GM18502 (cell line): ENCODE data around the gene MRPL22.
"Not testable (repeated sequence)": the region's sequence is repeated elsewhere in the genome, so short reads cannot be mapped to it uniquely, and the experiment has no call there.

Source experiments
- ATAC-seq: cut with Tn5 transposase; IDR thresholded peaks from one replicate; pipeline ENCODE4 v1.9.1; 2021; ENCODE audit warnings: mild to moderate bottlenecking; ENCODE audit not compliant: unreplicated experiment, poor library complexity

The MRPL22 gene

DNA sequence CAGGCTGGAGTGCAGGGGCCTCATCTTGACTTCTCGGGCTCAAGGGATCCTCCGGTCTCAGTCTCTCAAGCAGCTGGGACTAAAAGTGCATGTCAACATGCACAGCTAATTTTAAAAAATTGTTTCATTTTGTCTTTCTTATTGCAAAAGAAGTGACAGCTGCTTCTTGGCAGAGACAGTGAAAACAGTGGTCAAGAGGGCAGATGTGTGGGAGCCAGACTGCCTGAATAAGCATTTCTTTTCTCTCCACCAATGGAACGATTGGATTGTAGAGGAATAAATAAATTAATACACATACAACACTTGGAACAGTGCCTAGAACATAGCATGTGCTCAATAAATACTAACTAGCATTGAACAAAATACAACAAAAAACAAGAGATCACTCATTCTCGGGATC is 45.3 kb downstream of the MRPL22 start:
- ATAC-seq: no peak

DNA sequence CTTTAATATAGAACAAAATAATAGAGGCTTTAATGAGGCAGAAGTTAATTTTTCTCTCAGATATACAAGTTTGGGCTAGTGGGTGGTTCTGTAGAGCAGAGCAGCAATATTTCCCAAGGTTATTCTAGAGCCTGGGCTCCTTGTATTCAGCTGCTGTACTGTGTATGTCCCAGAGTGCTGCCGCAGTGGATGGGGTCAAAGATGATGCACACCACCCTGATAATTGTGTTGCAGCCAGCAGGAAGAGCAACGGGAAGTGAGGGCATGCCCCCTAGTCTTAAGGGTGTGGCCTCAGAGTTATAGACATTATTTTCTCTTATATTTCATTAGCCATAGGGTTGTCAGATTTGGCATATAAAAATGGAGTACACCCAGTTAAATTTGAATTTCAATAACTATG is 48.8 kb downstream of the MRPL22 start:
- no peak for ATAC-seq

DNA sequence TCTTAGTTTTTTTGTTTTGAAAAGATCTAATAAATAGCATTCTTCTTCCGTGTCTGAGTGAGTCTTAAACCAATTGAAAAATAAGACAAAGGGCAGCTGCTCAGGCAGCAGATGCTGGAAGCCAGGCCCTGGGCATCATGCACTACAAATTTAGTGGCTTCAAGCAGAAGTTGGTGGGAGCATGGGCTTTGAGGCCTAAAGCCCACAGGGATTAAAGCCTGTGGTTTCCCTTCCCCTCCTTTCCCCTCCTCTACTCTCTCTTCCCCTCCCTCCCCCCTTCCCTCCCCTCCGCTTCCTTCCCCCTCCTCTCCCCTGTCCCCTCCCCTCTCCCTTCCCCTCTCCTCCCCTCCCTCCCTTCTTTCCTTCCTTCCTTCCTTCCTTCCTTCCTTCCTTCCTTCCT is 52.6 kb downstream of the MRPL22 start:
- no peak for ATAC-seq

DNA sequence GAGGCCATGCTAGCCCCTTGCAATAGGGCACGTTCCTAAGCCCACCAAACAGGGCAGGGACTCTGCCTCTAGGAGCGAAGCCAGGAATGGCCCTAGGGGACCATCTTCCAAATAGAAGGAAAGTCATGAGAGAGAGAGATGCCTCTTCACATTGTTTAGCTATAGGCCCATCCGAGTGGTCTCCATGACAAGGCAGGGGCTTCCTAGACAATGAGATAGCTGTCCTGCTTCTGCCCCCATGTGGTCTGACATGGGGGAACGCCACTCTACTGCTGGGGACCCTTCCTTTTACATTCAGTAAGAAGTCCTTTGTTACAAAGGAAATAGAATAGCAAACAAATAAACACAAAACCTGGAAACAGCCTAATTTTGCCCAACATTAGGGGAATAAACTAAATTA is 54.8 kb downstream of the MRPL22 start:
- no peak for ATAC-seq

DNA sequence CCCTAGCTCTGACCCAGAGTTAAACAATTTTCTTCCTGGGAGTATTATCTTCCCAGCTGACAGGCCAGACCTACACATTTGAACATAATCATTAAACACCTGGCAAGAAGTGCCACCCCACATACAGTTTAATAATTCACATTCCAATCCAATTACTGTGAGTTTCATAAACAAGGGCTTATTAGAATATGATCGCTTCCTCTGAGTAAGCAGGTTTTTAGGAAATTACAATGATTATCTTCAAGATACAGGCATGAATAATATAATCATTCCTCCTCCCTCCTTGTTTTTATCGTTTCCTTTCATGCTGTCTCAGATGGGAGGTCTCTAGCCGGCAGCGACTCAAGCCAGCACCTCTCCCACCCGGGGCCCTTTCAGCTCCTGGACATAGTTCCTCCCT is 56.9 kb downstream of the MRPL22 start:
- no peak for ATAC-seq

DNA sequence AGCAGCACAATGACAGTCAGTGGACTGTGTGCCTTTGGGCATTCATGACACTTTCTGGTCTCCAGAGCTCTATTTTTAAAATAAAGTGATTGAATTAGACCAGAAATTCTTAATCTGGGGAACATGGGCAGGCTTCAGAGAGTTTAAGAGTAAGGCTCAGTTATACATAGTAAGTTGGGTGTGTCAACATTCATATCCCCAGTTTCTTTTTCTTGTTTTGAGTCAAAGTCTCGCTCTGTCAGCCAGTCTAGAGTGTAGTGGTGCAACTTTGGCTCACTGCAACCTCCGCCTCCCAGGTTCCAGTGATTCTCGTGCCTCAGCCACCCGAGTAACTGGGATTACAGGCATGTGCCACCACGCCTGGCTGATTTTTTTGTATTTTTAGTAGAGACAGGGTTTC is 59.0 kb downstream of the MRPL22 start:
- ATAC-seq: peak; percentile 90

DNA sequence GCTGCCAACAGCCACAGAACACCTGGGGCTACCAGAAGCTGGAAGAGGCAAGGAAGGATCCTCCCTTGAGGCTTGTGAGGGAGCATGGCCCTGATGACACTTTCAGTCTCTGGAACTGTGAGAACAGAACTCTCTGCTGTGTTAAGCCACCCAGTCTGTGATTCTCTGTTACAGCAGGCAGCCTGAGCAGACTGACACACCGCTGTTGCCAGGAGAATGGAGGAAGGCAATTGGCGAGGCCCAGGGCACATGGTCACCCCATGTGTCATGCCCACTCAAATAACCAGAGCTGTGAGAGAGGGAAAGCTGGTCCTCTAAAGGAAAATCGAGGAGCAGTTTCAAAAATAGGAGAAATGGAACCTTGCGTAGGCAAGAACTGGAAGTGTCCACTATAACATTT is 60.6 kb downstream of the MRPL22 start:
- no peak for ATAC-seq

DNA sequence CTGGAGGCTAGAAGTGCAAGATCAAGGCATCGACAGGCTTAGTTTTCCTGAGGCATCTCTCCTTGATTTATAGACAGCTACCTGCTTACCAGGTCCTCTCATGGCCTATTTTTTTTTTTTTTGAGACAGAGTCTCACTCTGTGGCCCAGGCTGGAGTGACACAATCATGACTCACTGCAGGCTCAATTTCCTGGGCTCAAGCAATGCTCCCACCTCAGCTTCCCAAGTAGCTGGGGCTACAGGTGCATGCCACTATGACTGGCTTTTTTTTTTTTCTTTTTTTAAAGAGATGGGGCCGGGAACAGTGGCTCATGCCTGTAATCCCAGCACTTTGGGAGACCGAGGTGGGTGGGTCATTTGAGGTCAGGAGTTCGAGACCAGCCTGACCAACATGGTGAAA is 61.8 kb downstream of the MRPL22 start:
- ATAC-seq: not testable (repeated sequence)

DNA sequence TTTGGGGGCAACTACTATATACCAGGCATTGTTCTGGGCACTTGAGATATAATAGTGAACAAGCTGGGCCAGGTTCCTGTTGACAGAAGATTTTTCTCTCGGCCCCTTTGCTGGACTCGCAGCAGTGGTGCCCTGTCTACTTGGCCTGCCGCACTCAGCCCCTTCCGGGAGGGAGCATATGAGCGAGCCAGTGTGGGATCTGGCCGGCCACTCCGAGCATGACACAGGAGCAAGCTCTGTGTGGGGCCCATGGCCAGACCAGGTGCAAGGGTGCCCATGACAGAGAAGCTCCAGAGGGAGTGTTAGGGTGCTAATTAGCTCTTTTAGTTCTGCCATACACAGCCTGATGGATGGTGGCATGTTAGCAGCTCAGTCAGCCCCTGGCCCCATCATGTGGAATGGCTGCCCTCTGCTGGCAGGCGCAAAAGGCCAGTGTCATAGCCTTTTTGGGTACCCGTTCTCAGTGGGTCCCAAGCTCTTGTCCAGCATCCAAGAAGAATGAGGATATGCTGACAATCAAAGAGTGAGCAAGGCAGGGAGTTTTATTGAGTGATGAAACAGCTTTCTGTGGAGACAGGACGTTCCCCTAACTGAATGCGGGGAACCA is 63.4 kb downstream of the MRPL22 start:
- ATAC-seq: no peak

DNA sequence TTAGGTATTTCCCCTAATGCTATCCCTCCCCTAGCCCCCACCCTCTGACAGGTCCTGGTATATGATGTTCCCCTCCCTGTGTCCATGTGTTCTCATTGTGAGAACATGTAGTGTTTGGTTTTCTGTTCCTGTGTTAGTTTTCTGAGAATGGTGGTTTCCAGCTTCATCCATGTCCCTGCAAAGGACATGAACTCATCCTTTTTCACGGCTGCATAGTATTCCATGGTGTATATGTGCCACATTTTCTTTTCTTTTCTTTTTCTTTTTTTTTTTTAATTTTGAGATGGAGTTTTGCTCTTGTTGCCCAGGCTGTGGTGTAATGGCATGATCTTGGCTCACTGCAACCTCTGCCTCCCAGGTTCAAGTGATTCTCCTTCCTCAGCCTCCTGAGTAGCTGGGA is 65.4 kb downstream of the MRPL22 start:
- ATAC-seq: not testable (repeated sequence)

DNA sequence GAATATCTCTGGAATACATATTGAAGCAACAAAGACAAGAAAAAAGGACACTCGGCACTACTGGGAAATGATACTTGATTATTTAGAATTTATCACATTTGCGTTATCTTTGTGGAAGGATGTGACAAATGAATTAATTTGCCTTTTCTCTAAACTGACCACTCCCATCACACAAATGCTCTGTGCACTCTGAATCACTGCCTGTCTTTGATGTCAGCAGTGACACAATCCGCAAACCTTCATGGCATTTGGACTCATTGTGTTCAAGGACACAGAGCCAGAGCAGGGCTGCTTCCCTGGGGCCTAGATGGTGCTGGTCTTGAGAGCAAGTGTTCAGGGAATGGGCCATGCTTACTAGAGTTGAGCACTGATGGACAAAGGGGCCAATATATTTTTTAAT is 67.8 kb downstream of the MRPL22 start:
- ATAC-seq: no peak

DNA sequence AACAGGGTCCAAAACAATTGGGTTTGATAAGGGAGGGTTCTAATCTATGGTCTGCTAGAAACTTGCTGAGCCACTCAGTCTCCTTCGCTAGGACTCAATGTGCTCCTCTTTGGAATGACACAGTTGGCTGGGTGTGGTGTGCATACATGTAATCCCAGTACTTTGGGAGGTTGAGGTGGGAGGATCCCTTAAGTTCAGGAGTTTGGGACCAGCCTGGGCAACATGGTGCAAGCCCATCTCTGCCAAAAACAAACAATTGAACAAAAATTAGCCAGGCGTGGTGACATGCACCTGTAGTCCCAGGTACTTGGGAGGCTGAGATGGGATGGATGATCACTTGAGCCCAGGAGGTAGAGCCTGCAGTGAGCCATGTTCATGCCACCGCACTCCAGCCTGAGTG is 70.0 kb downstream of the MRPL22 start:
- ATAC-seq: no peak

DNA sequence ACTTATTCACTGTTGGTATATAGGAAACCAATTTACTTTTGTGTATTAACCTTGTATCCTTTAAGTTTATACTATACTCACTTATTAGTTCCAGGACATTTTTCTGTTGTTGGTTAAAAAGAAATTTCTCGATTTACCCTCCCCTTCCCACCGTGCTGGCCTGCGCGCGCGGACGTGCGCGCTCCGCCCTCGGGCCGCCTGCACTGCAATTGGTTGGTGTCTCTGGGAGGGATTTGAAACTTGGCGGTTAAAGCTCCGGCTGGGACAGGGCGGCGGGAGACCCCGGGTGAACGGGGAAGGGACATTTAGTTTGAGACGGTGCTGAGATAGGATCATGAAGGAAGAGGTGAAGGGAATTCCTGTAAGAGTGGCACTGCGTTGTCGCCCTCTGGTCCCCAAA is 72.7 kb downstream of the MRPL22 start, which contains the start of gene KIF4B:
TSS of gene KIF4B (plus strand) at position 230 of the 400 bp plus-strand sequence. CDS start at position 335, 105 bp downstream.
- no peak for ATAC-seq

DNA sequence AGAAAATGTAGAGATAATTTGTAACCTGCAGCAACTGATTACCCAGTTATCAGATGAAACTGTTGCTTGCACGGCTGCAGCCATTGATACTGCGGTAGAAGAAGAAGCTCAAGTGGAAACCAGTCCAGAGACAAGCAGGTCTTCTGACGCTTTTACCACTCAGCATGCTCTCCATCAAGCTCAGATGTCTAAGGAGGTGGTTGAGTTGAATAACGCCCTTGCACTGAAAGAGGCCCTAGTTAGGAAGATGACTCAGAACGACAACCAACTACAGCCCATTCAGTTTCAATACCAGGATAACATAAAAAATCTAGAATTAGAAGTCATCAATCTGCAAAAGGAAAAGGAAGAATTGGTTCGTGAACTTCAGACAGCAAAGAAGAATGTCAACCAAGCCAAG is 74.4 kb downstream of the MRPL22 start:
- ATAC-seq: no peak

DNA sequence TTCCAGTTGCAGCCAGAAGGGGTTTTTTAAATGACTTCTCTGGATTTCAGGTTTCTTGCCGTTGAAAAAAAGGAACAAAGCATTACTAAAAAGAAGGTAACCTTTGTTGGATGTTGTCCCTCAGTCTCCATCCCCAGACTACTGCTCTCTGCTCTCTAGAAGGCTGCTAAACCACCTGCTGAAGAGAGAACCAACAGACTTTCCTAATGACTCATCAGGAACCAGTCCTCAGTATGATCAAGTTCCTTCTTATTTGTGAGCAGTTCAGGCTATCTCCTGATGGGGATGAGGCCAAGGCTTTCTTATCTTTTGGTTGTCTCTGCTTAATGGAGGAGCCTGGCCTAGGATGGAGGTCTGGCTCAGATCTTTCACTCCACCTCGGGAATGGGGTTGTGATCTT is 76.7 kb downstream of the MRPL22 start:
- ATAC-seq: peak; percentile 99
